Mucosa of gallbladder (tissue), 1 donor: ENCODE results near the gene ERVMER34-1. TPM values are rescaled to one million over a fixed set of nuclear protein-coding genes. Genes with fewer than 3 reads are reported as not detected.
A peak's percentile ranks its signal among the peaks of the same experiment; 100 is the strongest.

Experiments used
- DNase-seq: peaks from one replicate; pipeline ENCODE4 v3.0.0-alpha.2; 2020; ENCODE audit warnings: low spot score
- total RNA-seq: library from RNA; stranded (reverse); gene quantifications from one replicate; pipeline ENCODE4 v1.2.1, GENCODE V29; 2021
- donor health status: DM: no; HTN: no; CAD: no.

Gene ERVMER34-1
- total RNA-seq, 1 donor from 2014 or later, result 0.66 TPM

DNA sequence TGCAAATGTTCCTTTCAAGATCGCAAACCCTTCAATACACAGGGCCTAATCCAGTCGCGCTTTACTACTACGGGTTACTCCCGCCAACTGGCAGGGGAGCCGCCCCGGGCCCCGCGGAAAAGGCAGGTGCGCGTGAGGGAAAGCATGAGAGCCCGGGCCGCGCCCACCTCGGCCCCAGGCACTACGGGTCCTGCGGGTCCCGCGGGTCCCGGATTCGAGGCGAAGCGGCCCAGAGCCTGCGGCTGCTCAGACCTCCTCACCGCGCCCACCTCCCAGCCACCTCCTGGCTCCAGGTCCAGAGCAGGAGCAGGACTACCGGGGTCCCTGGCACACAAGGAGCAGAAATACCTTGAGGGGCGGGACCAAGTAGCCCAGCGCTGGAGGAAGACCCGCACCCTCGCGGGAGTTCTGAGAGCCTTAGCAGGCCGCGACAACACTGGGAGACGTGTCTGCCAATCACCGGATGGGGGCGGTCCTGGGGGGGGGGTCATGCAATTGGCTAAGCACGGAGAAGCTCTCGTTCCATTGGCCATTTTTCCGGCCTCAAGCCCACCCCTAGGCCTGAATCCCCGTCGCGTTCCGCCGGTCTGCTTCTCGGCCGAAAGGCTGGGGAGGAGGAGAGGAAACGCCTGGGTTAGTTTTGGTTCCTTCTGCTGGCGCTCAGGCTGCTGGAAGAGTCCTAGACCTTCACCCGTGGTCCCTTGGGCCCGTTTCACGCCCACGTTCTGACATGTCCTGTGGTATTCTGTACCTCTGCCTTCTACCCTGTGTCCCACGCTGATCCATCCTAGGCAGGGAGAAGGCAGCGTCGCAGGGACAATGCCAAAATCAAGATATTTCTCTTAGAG lies 29.0 kb downstream of the ERVMER34-1 start:
- DNase-seq, result peak; percentile 94

DNA sequence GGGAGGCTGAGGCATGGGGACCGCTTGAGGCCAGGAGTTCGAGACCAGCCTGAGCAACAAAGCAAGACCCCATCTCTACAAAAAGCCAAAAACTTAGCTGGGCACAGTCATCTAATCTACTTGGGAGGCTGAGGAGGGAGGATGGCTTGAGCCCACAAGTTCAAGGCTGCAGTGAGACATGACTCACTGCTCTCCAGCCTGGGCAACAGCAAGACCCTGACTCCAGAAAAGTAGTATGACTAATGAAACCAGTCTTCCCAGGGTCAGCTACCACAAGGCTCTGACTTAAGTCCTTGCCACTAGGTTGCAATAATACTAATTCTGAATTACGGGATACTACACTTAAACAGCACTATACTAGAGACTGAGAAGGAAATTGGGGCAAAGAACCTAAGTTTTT lies 33.1 kb downstream of the ERVMER34-1 start:
- DNase-seq, result no peak

DNA sequence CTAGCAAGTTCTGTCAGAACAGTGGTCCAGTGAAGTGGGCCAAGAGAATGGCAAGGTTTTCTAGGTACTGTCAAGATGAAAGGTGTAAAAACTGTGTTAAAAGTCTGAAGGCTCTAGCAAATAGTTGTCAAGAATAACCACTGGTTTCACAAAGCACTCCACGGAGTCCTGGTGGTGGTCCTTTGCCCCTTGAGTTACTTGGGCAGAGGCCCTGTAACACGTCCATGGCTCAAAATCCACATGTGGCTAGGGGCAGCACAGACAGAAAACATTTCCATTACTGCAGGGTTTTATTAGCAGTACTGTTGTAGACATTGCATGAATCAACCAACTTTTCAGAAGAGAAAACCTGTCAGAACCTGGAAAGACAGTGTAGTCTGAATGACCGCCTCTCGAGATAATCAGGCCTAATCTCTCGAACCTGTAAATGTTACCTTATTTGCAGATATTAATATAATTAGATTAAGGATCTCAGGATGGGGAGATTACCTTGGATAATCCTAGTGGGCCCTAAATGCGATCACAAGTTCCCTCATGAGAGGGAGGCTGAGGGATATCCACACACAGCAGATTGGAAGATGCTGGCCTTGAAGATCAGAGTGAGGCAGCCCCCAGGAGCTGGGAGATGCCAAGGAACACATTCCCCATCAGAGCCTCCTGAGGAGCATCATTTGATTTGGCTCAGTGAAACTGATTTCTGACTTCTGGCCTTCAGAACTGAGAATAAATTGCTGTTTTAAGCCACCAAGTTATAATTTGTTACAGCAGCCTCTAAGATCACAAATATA lies 34.7 kb downstream of the ERVMER34-1 start:
- no peak for DNase-seq

DNA sequence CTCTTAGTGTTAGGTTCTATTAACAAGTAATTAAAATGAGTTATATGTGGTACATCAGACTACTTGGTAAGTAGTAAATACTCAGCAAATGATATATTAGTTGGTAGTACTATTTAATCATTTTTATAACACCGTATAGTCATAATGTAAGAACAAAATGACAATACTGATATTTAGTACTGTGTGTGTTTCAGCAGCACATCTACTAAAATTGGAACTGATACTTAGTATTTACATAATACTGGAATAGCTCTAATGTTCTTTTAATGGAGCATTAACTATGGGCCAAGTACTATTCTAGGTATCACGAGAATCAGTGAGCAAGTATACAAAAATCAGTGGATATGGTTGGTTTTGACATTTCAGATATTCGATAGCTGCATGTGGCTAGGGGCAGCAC lies 35.3 kb downstream of the ERVMER34-1 start:
- DNase-seq, result no peak

DNA sequence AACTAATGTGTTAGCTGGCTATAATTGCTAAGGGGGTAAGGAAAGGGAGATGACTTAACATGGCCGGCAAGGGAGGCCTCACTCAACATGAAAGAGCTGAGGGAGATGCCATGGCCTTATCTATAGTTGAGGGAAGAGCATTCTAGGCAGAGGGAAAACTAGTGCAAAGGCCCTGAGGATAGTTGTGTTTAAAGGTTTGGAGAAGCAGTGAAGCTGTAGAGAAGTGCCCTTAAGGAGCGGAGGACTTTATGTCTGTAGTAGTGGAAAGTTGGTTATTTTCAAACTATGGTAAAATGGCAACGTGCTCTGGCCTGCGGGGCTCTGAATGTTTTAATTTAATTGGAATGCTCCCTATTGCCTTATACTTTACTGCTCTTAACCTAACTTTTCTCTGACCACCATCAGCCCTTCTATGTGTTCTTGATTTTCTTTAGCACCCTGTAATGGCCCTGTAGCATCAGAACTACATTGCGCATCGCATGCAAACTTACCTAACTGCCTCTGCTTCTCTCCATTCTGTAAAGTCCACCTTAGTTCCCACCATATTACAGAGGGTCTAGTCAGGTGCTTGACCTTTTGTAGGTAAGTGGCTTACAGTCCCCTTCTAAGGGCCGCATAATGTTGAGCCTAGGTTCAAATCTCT lies 35.8 kb downstream of the ERVMER34-1 start:
- DNase-seq, result no peak

DNA sequence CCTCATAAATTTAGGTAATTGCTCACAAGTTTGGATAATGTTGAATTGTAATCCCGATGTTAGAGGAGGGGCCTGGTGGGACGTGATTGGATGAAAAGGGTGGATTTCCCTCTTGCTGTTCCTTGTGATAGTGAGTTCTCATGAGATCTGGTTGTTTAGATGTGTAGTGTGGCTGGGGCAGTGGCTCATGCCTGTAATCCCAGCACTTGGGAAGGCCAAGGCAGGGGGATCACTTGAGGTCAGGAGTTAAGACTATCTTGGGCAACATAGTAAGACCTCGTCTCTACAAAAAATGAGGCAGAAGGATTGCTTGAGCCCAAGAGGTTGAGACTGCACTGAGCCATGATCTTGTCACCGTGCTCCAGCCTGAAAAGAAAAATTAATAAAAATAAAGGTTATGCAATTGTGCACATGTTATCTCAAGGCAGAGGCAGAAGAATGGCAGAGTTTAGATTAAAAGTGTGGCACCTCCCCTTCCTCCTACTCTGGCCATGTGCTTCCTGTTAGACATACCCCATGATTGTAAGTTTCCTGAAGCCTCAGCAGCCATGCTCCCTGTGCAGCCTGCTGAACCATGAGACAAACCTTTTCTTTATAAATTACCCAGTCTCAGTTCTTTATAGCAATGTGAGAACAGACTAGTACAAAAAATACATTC lies 36.5 kb downstream of the ERVMER34-1 start:
- no peak for DNase-seq

DNA sequence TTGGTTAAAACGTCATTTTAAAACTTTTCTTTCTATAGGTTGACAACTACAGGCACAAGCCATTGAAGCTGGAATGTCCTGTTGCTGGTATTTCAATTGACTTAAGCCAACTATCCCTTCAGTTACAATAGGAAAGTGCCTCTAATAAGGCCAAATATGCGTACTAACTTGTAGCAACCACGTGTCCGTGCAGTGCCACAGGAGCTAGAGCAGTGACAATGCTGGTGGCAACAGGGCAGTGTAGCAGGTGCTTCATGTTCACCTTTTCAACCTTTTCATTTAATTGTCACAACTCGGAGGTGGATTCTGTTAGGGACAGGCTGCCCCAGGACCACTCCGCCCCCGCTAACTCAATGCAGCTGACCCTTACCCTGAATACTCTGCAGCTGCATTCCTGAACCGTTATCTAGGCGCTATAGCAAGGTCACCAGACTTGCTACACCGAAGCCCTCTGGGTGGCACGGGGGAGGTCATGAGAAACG lies 37.7 kb downstream of the ERVMER34-1 start:
- no peak for DNase-seq

DNA sequence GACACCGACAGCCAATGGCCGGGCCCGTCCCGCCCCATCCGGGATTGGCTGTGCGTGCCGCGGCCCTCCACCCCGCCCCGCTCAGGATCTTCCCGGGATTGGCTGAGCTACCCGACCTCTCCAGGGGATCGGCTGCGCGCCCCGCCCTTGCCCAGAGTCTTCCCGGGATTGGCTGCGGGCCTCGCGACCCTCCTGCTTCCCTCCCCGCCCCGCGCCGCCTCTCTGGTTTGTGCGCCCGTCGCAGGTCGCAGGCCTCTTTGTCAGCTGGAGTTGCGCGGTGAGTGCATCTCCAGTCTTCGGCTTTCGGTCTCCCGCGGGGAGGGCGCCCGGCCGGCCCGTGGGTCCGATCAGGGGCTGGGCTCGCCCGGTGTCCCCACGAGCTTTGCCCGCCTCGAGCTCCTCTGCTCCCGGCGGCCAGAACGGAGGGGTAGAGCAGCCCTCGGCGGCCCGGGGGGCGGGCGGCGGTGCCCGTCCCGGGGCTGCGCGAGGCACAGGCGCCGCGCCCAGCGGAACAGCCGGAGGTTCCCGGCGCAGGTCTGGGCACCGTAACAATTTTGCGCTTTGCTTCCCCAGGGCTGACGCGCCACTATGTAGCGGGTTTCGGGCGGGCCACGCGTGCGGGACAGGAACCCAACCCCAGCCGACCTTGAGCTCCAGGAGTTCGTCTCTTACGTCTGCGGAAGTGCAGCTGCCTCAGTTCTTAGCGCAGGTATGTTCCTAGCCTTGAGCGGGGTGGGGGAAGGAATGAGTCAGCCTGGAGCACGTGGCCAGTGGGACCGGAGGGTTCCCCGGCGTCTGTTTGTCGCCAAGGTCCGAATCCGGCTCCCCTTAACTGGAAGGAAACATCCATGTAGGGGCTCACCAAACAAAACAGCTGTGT lies 38.7 kb downstream of the ERVMER34-1 start:
- DNase-seq, result peak; percentile 99

DNA sequence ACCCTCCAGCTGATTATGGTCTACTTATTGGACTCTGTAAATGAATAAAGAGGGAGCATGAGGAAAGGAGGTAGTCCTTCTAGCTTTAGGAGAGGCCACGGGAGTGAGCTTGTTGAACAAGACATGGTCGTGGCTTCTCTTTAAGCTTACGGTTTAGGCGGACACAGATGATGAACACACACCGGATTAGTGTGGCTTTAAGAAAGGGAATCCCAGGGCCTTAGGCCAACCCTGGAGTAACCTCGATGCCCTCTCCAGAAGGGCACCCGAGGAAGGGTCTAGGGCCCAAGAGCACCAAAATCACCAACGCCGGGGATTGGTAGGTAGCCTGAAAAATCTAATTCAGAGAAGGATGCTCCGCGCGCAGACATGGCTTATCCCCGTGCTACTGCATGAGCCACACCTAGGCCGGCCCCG lies 39.4 kb downstream of the ERVMER34-1 start:
- DNase-seq, result no peak

DNA sequence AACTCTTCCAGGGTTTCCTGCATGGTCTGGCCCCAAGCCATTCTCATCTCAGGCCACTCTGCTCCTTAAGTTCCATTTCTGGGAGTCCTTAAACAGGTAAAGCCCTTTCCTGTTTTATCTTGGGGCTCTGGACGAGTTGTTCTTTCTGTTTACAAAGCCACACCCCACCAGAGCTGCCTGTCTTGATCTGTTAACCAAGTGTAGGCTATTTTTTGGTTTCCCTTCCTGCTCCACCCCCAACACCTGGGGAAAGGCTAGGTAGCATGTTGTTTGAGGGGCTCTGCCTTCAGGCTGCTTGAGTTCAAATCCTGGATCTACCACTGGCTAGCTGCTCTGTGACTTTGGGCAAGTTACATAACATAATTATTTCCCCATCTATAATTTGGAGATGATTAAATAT lies 40.0 kb downstream of the ERVMER34-1 start:
- no peak for DNase-seq

DNA sequence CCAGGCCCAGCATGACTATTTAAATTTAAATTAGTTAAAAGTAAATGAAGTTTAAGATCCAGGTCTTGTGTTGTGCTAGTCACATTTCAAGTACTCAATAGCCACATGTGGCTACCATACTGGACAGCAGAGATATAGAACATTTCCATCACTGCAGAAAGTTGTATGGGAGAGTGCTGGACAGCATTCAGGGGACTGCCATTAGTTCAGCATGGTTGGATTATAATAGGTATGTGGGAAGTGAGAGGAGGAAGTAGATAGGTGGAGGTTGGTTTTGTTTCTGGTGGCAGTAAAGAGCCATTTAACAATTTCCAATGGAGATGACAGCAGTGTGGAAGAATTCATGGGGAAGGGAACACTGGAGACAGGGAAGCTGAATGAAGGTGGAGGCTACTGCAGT lies 42.1 kb downstream of the ERVMER34-1 start:
- DNase-seq, result no peak

DNA sequence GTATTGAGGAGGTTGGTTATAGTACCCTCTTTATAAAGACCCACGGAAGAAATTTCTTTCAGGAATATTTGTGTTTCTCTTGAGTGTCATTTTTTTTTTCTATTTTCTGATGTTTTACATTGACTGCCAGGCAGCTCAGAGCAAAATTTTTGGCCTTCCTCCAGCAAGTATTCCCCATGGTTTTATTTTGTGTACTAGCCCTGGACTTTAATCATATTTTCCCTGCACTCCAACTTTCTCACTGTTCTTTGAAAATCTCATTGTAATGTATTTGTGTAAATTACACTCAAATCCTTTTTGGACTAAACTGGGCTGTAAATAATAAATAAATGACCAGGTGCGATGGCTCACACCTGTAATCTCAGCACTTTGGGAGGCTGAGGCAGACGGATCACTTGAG lies 46.6 kb downstream of the ERVMER34-1 start:
- no peak for DNase-seq

DNA sequence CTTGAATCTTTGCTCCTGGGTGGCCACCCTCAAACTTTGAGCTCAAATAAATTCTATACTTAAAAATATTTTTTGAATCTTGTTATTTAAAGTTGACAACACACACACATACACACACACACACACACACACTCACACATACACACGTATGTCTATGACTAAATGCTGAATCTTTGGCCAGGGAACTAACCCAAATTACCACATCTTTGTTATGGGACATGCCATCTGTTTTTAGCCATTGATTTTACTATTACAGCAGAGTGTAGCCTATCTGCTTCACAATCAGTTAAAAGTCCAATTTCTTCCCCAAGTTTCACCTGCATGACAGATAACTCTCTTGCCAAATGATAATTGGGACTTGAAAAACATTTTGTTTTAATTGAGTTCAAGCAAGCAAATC lies 47.1 kb downstream of the ERVMER34-1 start:
- no peak for DNase-seq

DNA sequence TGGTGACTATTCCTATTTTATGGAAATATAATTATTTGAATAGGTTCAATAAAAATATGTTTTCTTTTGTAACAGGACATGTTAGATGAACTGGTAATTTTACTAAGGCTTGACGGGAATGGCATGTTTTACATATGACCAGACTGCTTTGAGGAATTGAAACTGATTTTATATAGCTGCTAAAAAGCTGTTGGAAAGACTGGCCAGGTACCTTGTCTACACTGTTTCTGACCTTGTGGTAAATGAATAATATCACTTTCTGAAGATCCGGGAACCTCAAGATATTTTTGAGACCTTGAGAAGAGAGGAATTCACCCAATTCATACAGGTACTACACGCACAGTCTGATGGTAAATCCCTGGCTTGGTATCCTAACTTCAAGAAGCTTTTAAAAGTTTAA lies 50.0 kb downstream of the ERVMER34-1 start:
- DNase-seq, result no peak

DNA sequence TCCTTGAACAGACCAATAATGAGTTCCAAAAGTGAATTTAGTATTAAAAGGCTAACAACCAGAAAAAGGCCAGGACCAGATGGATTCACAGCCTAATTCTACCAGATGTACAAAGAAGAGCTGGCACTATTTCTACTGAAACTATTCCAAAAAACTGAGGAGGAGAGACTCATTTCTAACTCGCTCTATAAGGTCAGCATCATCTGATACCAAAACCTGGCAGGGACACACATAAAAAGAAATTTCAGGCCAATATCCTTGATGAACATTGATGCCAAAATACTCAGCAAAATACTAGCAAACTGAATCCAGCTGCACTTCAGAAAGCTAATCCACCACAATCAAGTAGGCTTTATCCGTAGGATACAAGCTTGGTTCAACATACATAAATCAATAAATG lies 56.3 kb downstream of the ERVMER34-1 start:
- DNase-seq, result no peak

DNA sequence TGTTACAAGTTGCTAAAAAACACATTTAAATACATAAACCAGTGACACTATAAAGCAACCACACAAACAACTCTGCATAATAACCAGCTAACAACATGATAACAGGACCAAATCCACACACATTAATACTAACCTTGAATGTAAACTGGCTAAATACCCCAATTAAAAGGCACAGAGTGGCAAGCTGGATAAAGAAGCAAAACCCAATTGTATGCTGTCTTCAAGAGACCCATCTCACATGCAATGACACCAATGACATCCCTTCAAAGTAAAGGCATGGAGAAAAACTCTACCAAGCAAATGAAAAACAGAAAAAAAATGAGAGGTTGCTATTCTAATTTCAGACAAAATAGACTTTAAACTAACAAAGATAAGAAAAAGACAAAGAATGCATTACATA lies 57.7 kb downstream of the ERVMER34-1 start:
- no peak for DNase-seq

Other genes starting within 250 kb of the ERVMER34-1 start
- 19.1 TPM for gene USP46, start 92.1 kb downstream of the ERVMER34-1 start, total RNA-seq
- 2.6 TPM for gene RASL11B, start 110.9 kb upstream of the ERVMER34-1 start, total RNA-seq